ENCODE results near the gene TERT. TPM values are rescaled to one million over a fixed set of nuclear protein-coding genes. Genes with fewer than 3 reads are reported as not detected.

TERT gene
- total and polyA plus RNA-seq, 2 of the 13 experiments (the other 11 are each of a cell fraction or from before 2014, with no cell fraction given): 4.3 to 5.9 TPM

DNA sequence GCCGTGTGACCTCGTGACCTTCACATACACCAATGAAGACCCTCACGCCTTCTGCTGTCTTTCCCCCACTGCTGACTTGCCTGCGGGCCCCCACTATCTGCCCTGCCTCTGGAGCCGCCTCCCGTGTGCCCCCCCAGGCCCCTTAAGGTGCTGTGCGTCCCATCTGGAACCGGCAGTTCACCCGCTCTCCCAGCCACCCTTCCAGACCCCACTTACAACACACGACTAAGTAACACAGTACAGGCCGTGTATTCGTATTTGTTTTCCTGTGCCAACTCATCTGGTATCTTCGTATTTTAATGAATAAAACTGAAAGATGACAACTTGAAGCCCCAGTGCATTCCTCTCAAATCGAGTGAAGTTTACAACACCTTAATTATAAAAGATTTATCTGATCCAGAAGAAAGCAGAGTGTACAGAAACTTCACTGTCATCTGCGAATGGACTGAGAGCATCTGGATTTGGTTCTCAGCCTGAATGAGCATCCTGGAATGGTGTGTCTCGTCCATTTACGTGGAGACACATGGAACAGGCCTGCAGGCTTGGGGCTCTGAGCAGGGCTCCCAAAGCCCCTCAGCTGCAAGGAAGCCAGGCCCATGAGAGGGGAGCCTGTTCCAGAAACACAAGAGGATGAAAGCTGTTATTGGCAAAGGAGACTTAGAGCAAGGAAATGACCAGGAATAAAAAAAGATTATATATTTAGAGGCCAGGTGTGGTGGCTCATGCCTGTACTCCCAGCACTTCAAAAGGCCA is 21.9 kb upstream of the TERT start (continued):
- TF ChIP-seq, protein P1, sequence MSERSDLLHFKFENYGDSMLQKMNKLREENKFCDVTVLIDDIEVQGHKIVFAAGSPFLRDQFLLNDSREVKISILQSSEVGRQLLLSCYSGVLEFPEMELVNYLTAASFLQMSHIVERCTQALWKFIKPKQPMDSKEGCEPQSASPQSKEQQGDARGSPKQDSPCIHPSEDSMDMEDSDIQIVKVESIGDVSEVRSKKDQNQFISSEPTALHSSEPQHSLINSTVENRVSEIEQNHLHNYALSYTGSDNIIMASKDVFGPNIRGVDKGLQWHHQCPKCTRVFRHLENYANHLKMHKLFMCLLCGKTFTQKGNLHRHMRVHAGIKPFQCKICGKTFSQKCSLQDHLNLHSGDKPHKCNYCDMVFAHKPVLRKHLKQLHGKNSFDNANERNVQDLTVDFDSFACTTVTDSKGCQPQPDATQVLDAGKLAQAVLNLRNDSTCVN (CRISPR knock-in tag; IDR thresholded peaks at IDR 0.05; ENCODE audit: borderline replicate concordance): no peak
- TF ChIP-seq GZF1 (CRISPR knock-in tag; IDR thresholded peaks at IDR 0.05) (no peak), NR2F6 (IDR thresholded peaks at IDR 0.05) (peak; percentile 4; the same call in 1 of the 2 replicates), NR2F6 (CRISPR knock-in tag; IDR thresholded peaks at IDR 0.05) (no peak), KLF12 (CRISPR knock-in tag; IDR thresholded peaks at IDR 0.05; ENCODE audit: borderline replicate concordance) (no peak), IKZF1 (IDR thresholded peaks at IDR 0.05) (no peak), ZNF484 (CRISPR knock-in tag; IDR thresholded peaks at IDR 0.05; ENCODE audit: borderline replicate concordance, low read depth) (no peak), EEA1 (CRISPR knock-in tag; IDR thresholded peaks at IDR 0.05; ENCODE audit: borderline replicate concordance) (no peak), ZNF367 (CRISPR knock-in tag; IDR thresholded peaks at IDR 0.05; ENCODE audit: borderline replicate concordance) (no peak), DR1 (CRISPR knock-in tag; IDR thresholded peaks at IDR 0.05) (no peak), ELF4 (CRISPR knock-in tag; IDR thresholded peaks at IDR 0.05; ENCODE audit: borderline replicate concordance) (no peak), POLR2A (IDR thresholded peaks at IDR 0.05; ENCODE audit: insufficient read depth in 1 of 2, low read depth in 2 of 2, low read length in 2 of 2) (no peak), PTBP1 (IDR thresholded peaks at IDR 0.05; ENCODE audit: low read depth, low read length, poor library complexity, severe bottlenecking) (no peak)
- TF ChIP-seq, protein P2, sequence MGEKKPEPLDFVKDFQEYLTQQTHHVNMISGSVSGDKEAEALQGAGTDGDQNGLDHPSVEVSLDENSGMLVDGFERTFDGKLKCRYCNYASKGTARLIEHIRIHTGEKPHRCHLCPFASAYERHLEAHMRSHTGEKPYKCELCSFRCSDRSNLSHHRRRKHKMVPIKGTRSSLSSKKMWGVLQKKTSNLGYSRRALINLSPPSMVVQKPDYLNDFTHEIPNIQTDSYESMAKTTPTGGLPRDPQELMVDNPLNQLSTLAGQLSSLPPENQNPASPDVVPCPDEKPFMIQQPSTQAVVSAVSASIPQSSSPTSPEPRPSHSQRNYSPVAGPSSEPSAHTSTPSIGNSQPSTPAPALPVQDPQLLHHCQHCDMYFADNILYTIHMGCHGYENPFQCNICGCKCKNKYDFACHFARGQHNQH (CRISPR knock-in tag; IDR thresholded peaks at IDR 0.05): no peak
- TF ChIP-seq, protein P3, sequence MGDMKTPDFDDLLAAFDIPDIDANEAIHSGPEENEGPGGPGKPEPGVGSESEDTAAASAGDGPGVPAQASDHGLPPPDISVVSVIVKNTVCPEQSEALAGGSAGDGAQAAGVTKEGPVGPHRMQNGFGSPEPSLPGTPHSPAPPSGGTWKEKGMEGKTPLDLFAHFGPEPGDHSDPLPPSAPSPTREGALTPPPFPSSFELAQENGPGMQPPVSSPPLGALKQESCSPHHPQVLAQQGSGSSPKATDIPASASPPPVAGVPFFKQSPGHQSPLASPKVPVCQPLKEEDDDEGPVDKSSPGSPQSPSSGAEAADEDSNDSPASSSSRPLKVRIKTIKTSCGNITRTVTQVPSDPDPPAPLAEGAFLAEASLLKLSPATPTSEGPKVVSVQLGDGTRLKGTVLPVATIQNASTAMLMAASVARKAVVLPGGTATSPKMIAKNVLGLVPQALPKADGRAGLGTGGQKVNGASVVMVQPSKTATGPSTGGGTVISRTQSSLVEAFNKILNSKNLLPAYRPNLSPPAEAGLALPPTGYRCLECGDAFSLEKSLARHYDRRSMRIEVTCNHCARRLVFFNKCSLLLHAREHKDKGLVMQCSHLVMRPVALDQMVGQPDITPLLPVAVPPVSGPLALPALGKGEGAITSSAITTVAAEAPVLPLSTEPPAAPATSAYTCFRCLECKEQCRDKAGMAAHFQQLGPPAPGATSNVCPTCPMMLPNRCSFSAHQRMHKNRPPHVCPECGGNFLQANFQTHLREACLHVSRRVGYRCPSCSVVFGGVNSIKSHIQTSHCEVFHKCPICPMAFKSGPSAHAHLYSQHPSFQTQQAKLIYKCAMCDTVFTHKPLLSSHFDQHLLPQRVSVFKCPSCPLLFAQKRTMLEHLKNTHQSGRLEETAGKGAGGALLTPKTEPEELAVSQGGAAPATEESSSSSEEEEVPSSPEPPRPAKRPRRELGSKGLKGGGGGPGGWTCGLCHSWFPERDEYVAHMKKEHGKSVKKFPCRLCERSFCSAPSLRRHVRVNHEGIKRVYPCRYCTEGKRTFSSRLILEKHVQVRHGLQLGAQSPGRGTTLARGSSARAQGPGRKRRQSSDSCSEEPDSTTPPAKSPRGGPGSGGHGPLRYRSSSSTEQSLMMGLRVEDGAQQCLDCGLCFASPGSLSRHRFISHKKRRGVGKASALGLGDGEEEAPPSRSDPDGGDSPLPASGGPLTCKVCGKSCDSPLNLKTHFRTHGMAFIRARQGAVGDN (CRISPR knock-in tag; IDR thresholded peaks at IDR 0.05): 0 out of 2 replicates have a peak, but pooled peaks have one; percentile 5
- TF ChIP-seq, protein P4, sequence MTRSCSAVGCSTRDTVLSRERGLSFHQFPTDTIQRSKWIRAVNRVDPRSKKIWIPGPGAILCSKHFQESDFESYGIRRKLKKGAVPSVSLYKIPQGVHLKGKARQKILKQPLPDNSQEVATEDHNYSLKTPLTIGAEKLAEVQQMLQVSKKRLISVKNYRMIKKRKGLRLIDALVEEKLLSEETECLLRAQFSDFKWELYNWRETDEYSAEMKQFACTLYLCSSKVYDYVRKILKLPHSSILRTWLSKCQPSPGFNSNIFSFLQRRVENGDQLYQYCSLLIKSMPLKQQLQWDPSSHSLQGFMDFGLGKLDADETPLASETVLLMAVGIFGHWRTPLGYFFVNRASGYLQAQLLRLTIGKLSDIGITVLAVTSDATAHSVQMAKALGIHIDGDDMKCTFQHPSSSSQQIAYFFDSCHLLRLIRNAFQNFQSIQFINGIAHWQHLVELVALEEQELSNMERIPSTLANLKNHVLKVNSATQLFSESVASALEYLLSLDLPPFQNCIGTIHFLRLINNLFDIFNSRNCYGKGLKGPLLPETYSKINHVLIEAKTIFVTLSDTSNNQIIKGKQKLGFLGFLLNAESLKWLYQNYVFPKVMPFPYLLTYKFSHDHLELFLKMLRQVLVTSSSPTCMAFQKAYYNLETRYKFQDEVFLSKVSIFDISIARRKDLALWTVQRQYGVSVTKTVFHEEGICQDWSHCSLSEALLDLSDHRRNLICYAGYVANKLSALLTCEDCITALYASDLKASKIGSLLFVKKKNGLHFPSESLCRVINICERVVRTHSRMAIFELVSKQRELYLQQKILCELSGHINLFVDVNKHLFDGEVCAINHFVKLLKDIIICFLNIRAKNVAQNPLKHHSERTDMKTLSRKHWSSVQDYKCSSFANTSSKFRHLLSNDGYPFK (CRISPR knock-in tag; IDR thresholded peaks at IDR 0.05; ENCODE audit: borderline replicate concordance): no peak
- TF ChIP-seq, protein P5, sequence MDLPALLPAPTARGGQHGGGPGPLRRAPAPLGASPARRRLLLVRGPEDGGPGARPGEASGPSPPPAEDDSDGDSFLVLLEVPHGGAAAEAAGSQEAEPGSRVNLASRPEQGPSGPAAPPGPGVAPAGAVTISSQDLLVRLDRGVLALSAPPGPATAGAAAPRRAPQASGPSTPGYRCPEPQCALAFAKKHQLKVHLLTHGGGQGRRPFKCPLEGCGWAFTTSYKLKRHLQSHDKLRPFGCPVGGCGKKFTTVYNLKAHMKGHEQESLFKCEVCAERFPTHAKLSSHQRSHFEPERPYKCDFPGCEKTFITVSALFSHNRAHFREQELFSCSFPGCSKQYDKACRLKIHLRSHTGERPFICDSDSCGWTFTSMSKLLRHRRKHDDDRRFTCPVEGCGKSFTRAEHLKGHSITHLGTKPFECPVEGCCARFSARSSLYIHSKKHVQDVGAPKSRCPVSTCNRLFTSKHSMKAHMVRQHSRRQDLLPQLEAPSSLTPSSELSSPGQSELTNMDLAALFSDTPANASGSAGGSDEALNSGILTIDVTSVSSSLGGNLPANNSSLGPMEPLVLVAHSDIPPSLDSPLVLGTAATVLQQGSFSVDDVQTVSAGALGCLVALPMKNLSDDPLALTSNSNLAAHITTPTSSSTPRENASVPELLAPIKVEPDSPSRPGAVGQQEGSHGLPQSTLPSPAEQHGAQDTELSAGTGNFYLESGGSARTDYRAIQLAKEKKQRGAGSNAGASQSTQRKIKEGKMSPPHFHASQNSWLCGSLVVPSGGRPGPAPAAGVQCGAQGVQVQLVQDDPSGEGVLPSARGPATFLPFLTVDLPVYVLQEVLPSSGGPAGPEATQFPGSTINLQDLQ (CRISPR knock-in tag; IDR thresholded peaks at IDR 0.05): no peak

Measured in HepG2 (cell line).